ENCODE data around the gene KBTBD13. TPM values are rescaled to one million over a fixed set of nuclear protein-coding genes. Genes with fewer than 3 reads are reported as not detected.
A peak's percentile ranks its signal among the peaks of the same experiment; 100 is the strongest.

Gene KBTBD13
- total RNA-seq, 2 donors from 2014 or later = 2.6 to 4.4 TPM

DNA sequence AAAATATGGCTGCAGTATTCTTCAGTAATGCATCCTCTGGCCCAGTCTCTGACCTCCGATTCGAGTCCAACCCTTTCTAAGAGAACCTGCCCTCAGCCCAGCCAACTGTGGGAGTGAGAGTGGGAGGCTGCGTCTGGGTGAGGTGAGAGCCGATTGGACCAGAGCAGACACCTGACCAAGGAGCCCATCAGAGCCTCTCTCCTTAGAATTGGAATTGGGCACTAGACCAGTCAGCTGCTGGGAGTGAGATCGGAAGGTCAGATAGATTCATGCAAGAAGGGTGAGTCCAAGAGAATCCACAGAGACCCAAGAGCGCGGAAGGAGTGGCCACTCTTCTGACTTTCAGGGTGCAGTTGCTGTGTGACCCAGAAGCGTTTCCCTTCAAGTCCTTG is 19.0 kb upstream of the KBTBD13 start:
- H3K9me3 ChIP-seq = no peaks in the 10 kb centered on the region
- H3K4me1 ChIP-seq = peaks cover 4 to 63% of the 10 kb centered on the region in 2 donors
- peaks cover 72% of the 10 kb centered on the region for H3K36me3 ChIP-seq
- H3K4me3 ChIP-seq = no peak overlapping the region
- no peaks in the 10 kb centered on the region for H3K27me3 ChIP-seq
- no peak for DNase-seq (ENCODE audit: low spot score)
- TF ChIP-seq, protein P1, sequence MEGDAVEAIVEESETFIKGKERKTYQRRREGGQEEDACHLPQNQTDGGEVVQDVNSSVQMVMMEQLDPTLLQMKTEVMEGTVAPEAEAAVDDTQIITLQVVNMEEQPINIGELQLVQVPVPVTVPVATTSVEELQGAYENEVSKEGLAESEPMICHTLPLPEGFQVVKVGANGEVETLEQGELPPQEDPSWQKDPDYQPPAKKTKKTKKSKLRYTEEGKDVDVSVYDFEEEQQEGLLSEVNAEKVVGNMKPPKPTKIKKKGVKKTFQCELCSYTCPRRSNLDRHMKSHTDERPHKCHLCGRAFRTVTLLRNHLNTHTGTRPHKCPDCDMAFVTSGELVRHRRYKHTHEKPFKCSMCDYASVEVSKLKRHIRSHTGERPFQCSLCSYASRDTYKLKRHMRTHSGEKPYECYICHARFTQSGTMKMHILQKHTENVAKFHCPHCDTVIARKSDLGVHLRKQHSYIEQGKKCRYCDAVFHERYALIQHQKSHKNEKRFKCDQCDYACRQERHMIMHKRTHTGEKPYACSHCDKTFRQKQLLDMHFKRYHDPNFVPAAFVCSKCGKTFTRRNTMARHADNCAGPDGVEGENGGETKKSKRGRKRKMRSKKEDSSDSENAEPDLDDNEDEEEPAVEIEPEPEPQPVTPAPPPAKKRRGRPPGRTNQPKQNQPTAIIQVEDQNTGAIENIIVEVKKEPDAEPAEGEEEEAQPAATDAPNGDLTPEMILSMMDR (IDR thresholded peaks at IDR 0.05) = no peak
- peak overlapping the region in 1 of 2 donors; percentile 98 for H3K27ac ChIP-seq

DNA sequence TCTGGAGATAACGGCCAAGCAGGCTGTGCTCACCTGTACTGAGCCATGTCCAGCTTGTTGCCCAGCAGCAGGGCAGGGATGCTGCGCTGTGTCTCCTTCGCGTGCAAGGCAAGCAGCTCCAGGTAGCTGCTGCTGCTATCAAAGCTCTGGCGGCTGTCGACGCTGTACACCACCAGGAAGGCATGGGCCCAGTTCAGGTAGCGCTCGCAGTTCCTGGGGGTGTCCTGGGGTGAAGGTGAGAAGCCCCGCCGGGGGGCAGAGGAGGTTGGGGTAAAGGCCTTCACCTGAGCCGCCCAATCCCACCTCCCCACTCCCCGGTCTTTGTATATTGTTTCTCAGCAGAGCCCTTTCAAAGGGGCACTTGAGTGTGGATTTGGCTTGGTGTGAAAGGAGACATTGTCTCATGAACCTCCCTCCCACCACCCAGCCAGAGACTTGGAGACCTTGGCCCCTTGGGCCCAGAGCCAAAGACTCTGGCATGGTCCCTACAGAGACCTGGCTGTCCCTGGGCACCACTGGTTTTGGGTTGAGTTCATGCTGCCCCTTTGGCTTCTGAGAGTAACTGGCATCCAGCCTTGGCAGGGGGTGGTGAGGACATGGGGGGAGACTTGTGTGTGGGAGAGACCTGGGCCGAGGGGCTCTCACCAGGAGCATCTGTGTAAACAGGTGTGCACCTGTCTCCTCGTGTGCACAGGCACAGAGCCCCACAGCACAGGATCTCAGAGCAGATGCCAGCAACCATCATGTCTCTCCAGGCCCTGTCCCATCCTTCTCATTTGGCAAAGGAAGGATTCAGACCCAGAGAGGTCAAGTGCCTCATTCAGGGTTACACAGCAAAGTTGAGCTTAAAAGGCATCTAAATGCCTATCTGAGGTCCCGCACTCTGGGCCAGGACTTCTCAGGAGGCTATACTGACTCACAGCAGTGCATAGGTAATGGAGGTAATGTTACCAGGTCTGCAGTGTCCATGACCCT is 17.9 kb upstream of the KBTBD13 start:
- Histone ChIP-seq H3K36me3 (peaks cover 64% of the 10 kb centered on the region), H3K9me3 (no peaks in the 10 kb centered on the region), H3K27me3 (no peaks in the 10 kb centered on the region), H3K27ac (peak overlapping the region; percentile 75 to 98), H3K4me1 (peaks cover 4 to 72% of the 10 kb centered on the region in 2 donors), H3K4me3 (no peak overlapping the region)
- TF ChIP-seq, protein P1 (IDR thresholded peaks at IDR 0.05) = no peak
- no peak for DNase-seq (ENCODE audit: low spot score)

DNA sequence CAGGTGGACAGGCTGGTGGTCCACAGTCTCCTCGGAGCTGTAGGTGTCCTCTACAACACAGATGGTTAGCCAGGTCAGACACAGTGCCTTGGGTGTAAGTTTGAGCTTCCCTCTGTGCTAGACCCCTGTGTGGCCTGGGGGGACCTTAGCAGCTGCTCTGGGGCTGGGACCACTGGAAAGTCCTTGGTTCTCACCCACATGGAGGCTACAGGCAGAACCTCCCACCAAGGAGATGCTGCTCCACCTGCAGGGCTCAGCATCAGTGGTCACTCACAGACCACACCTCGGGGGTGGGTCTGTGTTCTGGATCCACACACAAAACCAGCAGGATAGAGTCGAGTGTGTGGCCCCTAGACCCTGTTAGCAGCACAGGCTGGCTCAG is 17.2 kb upstream of the KBTBD13 start:
- peak overlapping the region; percentile 75 to 98 for H3K27ac ChIP-seq
- no peak for DNase-seq (ENCODE audit: low spot score)
- peaks cover 64% of the 10 kb centered on the region for H3K36me3 ChIP-seq

DNA sequence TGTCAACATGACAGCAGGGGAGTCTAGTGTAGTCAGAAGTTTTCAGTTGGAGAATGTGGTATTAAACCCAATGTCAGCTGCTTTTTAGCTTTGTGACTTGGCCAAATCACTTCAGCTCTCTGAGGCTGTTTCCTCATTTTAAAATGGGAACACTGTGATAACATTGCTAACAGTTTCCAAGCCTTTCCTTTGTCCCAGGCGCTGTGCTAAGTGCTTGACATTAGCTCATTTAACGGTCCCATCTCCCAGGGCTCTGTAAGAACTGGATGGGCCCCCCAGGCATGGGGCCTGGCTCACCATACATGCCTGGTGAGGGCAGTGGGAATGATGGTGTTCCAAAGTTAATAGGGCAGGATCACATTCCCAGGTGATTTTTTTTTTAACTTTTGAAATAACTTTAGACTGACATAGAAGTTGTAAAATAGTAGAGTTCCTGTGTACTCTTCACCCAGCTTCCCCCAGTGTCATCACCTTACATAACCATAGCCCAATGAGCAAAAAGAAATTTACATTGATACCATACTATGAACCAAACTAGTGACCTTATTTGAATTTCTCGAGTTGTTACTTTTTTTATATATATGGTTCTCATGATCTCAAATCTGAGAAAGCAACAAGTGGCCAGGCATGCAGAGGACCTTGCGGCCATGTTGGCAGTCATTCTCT is 16.5 kb upstream of the KBTBD13 start:
- Histone ChIP-seq H3K4me3 (no peak overlapping the region), H3K27me3 (no peaks in the 10 kb centered on the region), H3K9me3 (no peaks in the 10 kb centered on the region), H3K27ac (peak overlapping the region; percentile 75 to 98), H3K36me3 (peaks cover 62% of the 10 kb centered on the region), H3K4me1 (peaks cover 4 to 73% of the 10 kb centered on the region in 2 donors)
- TF ChIP-seq, protein P1 (IDR thresholded peaks at IDR 0.05) = no peak
- DNase-seq (ENCODE audit: low spot score) = no peak

More for the DNA sequence above, 17.2 kb upstream of the KBTBD13 start:
- Histone ChIP-seq H3K9me3 (no peaks in the 10 kb centered on the region), H3K4me1 (peaks cover 4 to 74% of the 10 kb centered on the region in 2 donors), H3K4me3 (no peak overlapping the region), H3K27me3 (no peaks in the 10 kb centered on the region)
- TF ChIP-seq, protein P1 (IDR thresholded peaks at IDR 0.05) = no peak

DNA sequence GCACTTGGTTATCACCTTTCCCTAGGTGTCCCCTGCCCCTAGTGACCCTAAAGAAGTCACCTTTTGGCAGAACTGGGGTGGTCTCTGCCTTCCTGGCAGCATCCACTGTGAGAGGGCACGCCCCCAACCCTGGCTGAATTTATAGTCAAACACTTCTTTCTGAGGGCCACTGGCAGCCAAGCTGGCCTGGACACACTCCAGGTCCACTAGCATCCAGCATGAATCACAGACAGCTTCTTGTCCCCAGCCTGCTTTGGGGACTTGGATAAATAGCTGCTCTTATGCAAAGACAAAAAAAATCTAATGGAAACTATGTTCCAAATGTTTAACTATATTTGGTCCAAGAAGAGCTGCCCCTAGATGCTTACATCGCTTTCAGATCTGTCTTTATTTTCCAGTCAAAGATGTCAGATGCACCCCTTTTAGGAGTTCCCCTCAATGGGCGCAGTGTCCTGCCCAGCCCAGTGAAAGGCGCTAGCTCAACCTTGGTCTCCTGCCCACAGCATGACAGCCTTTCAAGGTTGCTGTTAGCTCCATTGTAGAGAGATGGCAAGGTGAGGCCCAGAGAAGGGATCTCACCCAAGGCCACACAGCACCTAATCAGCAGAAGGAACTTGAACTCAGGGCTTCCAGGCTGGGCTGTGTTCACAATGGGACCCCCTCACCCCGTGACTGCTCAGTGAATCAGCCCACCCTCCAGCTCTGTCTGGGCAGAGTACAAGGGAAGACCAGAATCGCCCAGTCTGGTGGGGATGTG is 15.7 kb upstream of the KBTBD13 start:
- H3K27ac ChIP-seq = peak overlapping the region; percentile 75 to 98
- DNase-seq (ENCODE audit: low spot score) = peak; percentile 79
- H3K4me1 ChIP-seq = peaks cover 4 to 71% of the 10 kb centered on the region in 2 donors
- TF ChIP-seq, protein P1 (IDR thresholded peaks at IDR 0.05) = no peak
- no peaks in the 10 kb centered on the region for H3K9me3 ChIP-seq
- no peaks in the 10 kb centered on the region for H3K27me3 ChIP-seq
- H3K4me3 ChIP-seq = no peak overlapping the region
- peaks cover 60% of the 10 kb centered on the region for H3K36me3 ChIP-seq

Data from right atrium auricular region (tissue), 2 donors.